Ureter (tissue), 1 donor: ENCODE measurements around the gene ZHX3. TPM values are rescaled to one million over a fixed set of nuclear protein-coding genes. Genes with fewer than 3 reads are reported as not detected.
"Not testable (repeated sequence)": the region's sequence is repeated elsewhere in the genome, so short reads cannot be mapped to it uniquely, and the experiment has no call there.

Source experiments
- DNase-seq: peaks from one replicate; pipeline ENCODE4 v3.0.0-alpha.2; 2020; ENCODE audit warnings: low spot score
- total RNA-seq: library from RNA; stranded (reverse); gene quantifications from one replicate; pipeline ENCODE4 v1.2.4, GENCODE V29; 2023
- donor health status: DM: yes; HTN: yes; CAD: no.

The ZHX3 gene
- total RNA-seq, 1 donor from 2014 or later = 49.3 TPM

- no peak for DNase-seq
Measured at GRCh38 chr20:41258474-41258873, 59.1 kb downstream of the ZHX3 start.

- no peak for DNase-seq
Measured at GRCh38 chr20:41256516-41256915, 61.0 kb downstream of the ZHX3 start.

- no peak for DNase-seq
Measured at GRCh38 chr20:41255655-41256054, 61.9 kb downstream of the ZHX3 start.

- peak; percentile 78 for DNase-seq
Measured at GRCh38 chr20:41249411-41250281, 67.9 kb downstream of the ZHX3 start.

- no peak for DNase-seq
Measured at GRCh38 chr20:41248368-41249024, 69.0 kb downstream of the ZHX3 start.

GRCh38 chr20:41247523-41248367 lies 69.8 kb downstream of the ZHX3 start:
- DNase-seq = no peak

- DNase-seq = no peak
Measured at GRCh38 chr20:41245086-41245707, 72.3 kb downstream of the ZHX3 start.

- no peak for DNase-seq
Measured at GRCh38 chr20:41242807-41243206, 74.7 kb downstream of the ZHX3 start.

GRCh38 chr20:41242352-41242751 lies 75.2 kb downstream of the ZHX3 start:
- no peak for DNase-seq

GRCh38 chr20:41237233-41237632 lies 80.3 kb downstream of the ZHX3 start:
- DNase-seq = not testable (repeated sequence)

- DNase-seq = not testable (repeated sequence)
Measured at GRCh38 chr20:41236818-41237217, 80.7 kb downstream of the ZHX3 start.

GRCh38 chr20:41234546-41234945 lies 83.0 kb downstream of the ZHX3 start:
- DNase-seq = no peak

GRCh38 chr20:41234041-41234440 lies 83.5 kb downstream of the ZHX3 start:
- DNase-seq = no peak

GRCh38 chr20:41232973-41233926 lies 84.3 kb downstream of the ZHX3 start:
- DNase-seq = no peak

GRCh38 chr20:41231136-41231535 lies 86.4 kb downstream of the ZHX3 start:
- DNase-seq = no peak

- DNase-seq = no peak
Measured at GRCh38 chr20:41230136-41230535, 87.4 kb downstream of the ZHX3 start.

- no peak for DNase-seq
Measured at GRCh38 chr20:41229259-41229658, 88.3 kb downstream of the ZHX3 start.

- no peak for DNase-seq
Measured at GRCh38 chr20:41228858-41229257, 88.7 kb downstream of the ZHX3 start.

GRCh38 chr20:41226426-41226825 lies 91.1 kb downstream of the ZHX3 start:
- DNase-seq = no peak

GRCh38 chr20:41225091-41225490 lies 92.4 kb downstream of the ZHX3 start:
- DNase-seq = no peak

GRCh38 chr20:41224281-41224680 lies 93.2 kb downstream of the ZHX3 start:
- DNase-seq = no peak
